Measurements from ENCODE around the gene INPP4A. TPM values are rescaled to one million over a fixed set of nuclear protein-coding genes. Genes with fewer than 3 reads are reported as not detected.

The INPP4A gene
- total RNA-seq, 1 donor from 2014 or later = 18.0 TPM

- H3K36me3 ChIP-seq (ENCODE audit: control insufficient read depth, insufficient read depth, low read length) = no peaks in the 10 kb centered on the region
- no peak for TF ChIP-seq CTCF (IDR thresholded peaks at IDR 0.05; ENCODE audit: insufficient read depth, low read length, poor library complexity, severe bottlenecking)
- no peak overlapping the region for H3K4me3 ChIP-seq (ENCODE audit: low read depth, low read length)
- H3K27me3 ChIP-seq (ENCODE audit: control insufficient read depth, insufficient read depth, low read length) = no peaks in the 10 kb centered on the region
- no peak for DNase-seq (ENCODE audit: low read depth)
These were observed 132.1 kb downstream of the INPP4A start for GRCh38 chr2:98576666-98577312.

GRCh38 chr2:98577313-98577712 is 132.7 kb downstream of the INPP4A start:
- Histone ChIP-seq H3K4me3 (ENCODE audit: low read depth, low read length) (no peak overlapping the region), H3K36me3 (ENCODE audit: control insufficient read depth, insufficient read depth, low read length) (no peaks in the 10 kb centered on the region), H3K27me3 (ENCODE audit: control insufficient read depth, insufficient read depth, low read length) (no peaks in the 10 kb centered on the region)
- no peak for DNase-seq (ENCODE audit: low read depth)
- TF ChIP-seq CTCF (IDR thresholded peaks at IDR 0.05; ENCODE audit: insufficient read depth, low read length, poor library complexity, severe bottlenecking) = no peak

- H3K36me3 ChIP-seq (ENCODE audit: control insufficient read depth, insufficient read depth, low read length) = no peaks in the 10 kb centered on the region
- TF ChIP-seq CTCF (IDR thresholded peaks at IDR 0.05; ENCODE audit: insufficient read depth, low read length, poor library complexity, severe bottlenecking) = no peak
- no peaks in the 10 kb centered on the region for H3K27me3 ChIP-seq (ENCODE audit: control insufficient read depth, insufficient read depth, low read length)
- no peak for DNase-seq (ENCODE audit: low read depth)
- no peak overlapping the region for H3K4me3 ChIP-seq (ENCODE audit: low read depth, low read length)
These were observed 133.6 kb downstream of the INPP4A start for GRCh38 chr2:98578231-98578630.

GRCh38 chr2:98579926-98580325 is 135.3 kb downstream of the INPP4A start:
- TF ChIP-seq CTCF (IDR thresholded peaks at IDR 0.05; ENCODE audit: insufficient read depth, low read length, poor library complexity, severe bottlenecking) = no peak
- H3K36me3 ChIP-seq (ENCODE audit: control insufficient read depth, insufficient read depth, low read length) = no peaks in the 10 kb centered on the region
- DNase-seq (ENCODE audit: low read depth) = no peak

GRCh38 chr2:98580656-98581284 is 136.1 kb downstream of the INPP4A start:
- Histone ChIP-seq H3K36me3 (ENCODE audit: control insufficient read depth, insufficient read depth, low read length) (no peaks in the 10 kb centered on the region), H3K27me3 (ENCODE audit: control insufficient read depth, insufficient read depth, low read length) (no peaks in the 10 kb centered on the region), H3K4me3 (ENCODE audit: low read depth, low read length) (no peak overlapping the region)
- TF ChIP-seq CTCF (IDR thresholded peaks at IDR 0.05; ENCODE audit: insufficient read depth, low read length, poor library complexity, severe bottlenecking) = no peak
- no peak for DNase-seq (ENCODE audit: low read depth)

More at GRCh38 chr2:98579926-98580325, 135.3 kb downstream of the INPP4A start:
- H3K4me3 ChIP-seq (ENCODE audit: low read depth, low read length) = no peak overlapping the region
- H3K27me3 ChIP-seq (ENCODE audit: control insufficient read depth, insufficient read depth, low read length) = no peaks in the 10 kb centered on the region

DNA sequence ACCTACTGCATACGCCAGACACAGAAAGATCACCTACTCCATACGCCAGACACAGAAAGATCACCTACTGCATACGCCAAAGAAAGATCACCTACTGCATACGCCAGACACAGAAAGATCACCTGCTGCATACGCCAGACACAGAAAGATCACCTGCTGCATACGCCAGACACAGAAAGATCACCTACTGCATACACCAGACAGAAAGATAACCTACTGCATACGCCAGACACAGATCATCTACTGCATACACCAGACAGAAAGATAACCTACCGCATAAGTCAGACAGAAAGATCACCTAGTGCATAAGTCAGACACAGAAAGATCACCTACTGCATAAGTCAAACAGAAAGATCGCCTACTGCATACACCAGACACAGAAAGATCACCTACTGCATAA is 137.9 kb downstream of the INPP4A start:
- Histone ChIP-seq H3K27me3 (ENCODE audit: control insufficient read depth, insufficient read depth, low read length) (no peaks in the 10 kb centered on the region), H3K4me3 (ENCODE audit: low read depth, low read length) (no peak overlapping the region), H3K36me3 (ENCODE audit: control insufficient read depth, insufficient read depth, low read length) (no peaks in the 10 kb centered on the region)
- no peak for DNase-seq (ENCODE audit: low read depth)
- TF ChIP-seq CTCF (IDR thresholded peaks at IDR 0.05; ENCODE audit: insufficient read depth, low read length, poor library complexity, severe bottlenecking) = no peak
